IMR-90 (cell line): Measurements from ENCODE around the gene MYL12B. TPM values are rescaled to one million over a fixed set of nuclear protein-coding genes. Genes with fewer than 3 reads are reported as not detected.

Experiments
- ATAC-seq: fragments of 200-7000 bp; cut with Tn5 transposase; 2 replicates; pipeline ENCODE4 v1.9.1; 2020; ENCODE audit warnings: low read depth, mild to moderate bottlenecking, moderate library complexity
- BruUV-seq: library from RNA; stranded (reverse); fragments of 400-500 nt; replicated peaks from 2 replicates; lab custom pipeline; 2021; lab: Mats Ljungman, UMichigan
- CTCF ChIA-PET: fragments of 300-600 bp; formaldehyde crosslinking; extraction: SDS; loops from one replicate; lab custom pipeline; 2021; ENCODE audit warnings: antibody characterized with exemption; lab: Yijun Ruan, JAX
- POLR2A ChIA-PET: fragments of 300-600 bp; sonication (Branson Sonifier 250); formaldehyde crosslinking; loops from one replicate; lab custom pipeline; 2022; ENCODE audit warnings: antibody characterized with exemption; ENCODE audit not compliant: unreplicated experiment; lab: Charles Lee
- DNase-seq: peaks from one replicate; pipeline ENCODE4 v3.0.0; 2013
- H2AFZ ChIP-seq: replicated peaks from 2 replicates; pipeline ENCODE3; 2013; ENCODE audit warnings: low read length, mild to moderate bottlenecking; ENCODE audit not compliant: poor library complexity
- H2AK5ac ChIP-seq: 2 replicates; pipeline ENCODE4 v1.6.1; 2013; ENCODE audit warnings: low read depth, low read length, inconsistent platforms
- H2AK9ac ChIP-seq: replicated peaks from 2 replicates; pipeline ENCODE3; 2013; ENCODE audit warnings: mild to moderate bottlenecking, low read depth, low read length, moderate library complexity; ENCODE audit not compliant: poor library complexity
- H2BK120ac ChIP-seq: 2 replicates; pipeline ENCODE4 v1.6.1; 2013; ENCODE audit warnings: low read depth, low read length, inconsistent platforms
- H2BK15ac ChIP-seq: 3 replicates; pipeline ENCODE4 v1.6.1; 2013; ENCODE audit warnings: low read depth, low read length, inconsistent platforms
- H2BK20ac ChIP-seq: 2 replicates; pipeline ENCODE4 v1.6.1; 2013; ENCODE audit warnings: low read depth, mild to moderate bottlenecking, inconsistent platforms, low read length, moderate library complexity
- H2BK5ac ChIP-seq: 2 replicates; pipeline ENCODE4 v1.6.1; 2013; ENCODE audit warnings: mild to moderate bottlenecking, low read depth, low read length, inconsistent platforms; ENCODE audit not compliant: poor library complexity, severe bottlenecking
- H3K14ac ChIP-seq: replicated peaks from 2 replicates; pipeline ENCODE4 v1.6.1; 2013; ENCODE audit warnings: low read depth, low read length, inconsistent platforms
- H3K18ac ChIP-seq: 2 replicates; pipeline ENCODE4 v1.6.1; 2013; ENCODE audit warnings: low read depth, low read length, control low read depth
- H3K23ac ChIP-seq: 2 replicates; pipeline ENCODE4 v1.6.1; 2013; ENCODE audit warnings: low read depth, low read length, inconsistent platforms
- H3K27ac ChIP-seq: 2 replicates; pipeline ENCODE4 v1.5.1; 2013; ENCODE audit warnings: mild to moderate bottlenecking, control low read depth, low read length; ENCODE audit not compliant: insufficient read depth
- H3K27me3 ChIP-seq: 2 replicates; pipeline ENCODE4 v1.6.1; 2013; ENCODE audit warnings: low read length; ENCODE audit not compliant: control insufficient read depth, insufficient read depth
- H3K36me3 ChIP-seq: 2 replicates; pipeline ENCODE4 v1.6.1; 2013; ENCODE audit warnings: low read length, mixed read lengths; ENCODE audit not compliant: control insufficient read depth, insufficient read depth
- H3K4ac ChIP-seq: 2 replicates; pipeline ENCODE4 v1.6.1; 2013; ENCODE audit warnings: low read depth, low read length, inconsistent platforms
- H3K4me1 ChIP-seq: 2 replicates; pipeline ENCODE4 v1.6.1; 2013; ENCODE audit warnings: low read length, mixed read lengths; ENCODE audit not compliant: control insufficient read depth, insufficient read depth
- H3K4me2 ChIP-seq: 2 replicates; pipeline ENCODE4 v1.6.1; 2013; ENCODE audit warnings: low read depth, mild to moderate bottlenecking, control low read depth, low read length, moderate library complexity
- H3K4me3 ChIP-seq: 2 replicates; pipeline ENCODE4 v1.5.1; 2013; ENCODE audit warnings: low read depth, mild to moderate bottlenecking, control low read depth, low read length, moderate library complexity; ENCODE audit not compliant: insufficient read depth
- H3K56ac ChIP-seq: 2 replicates; pipeline ENCODE4 v1.6.1; 2013; ENCODE audit warnings: low read length, inconsistent platforms; ENCODE audit not compliant: insufficient read depth; ENCODE audit errors: extremely low read depth
- H3K79me1 ChIP-seq, 2 experiments: 2 replicates each; pipeline ENCODE4 v1.6.1; 2013; ENCODE audit warnings: low read length in 2 of 2, inconsistent platforms in 1 of 2, low read depth in 1 of 2
- H3K9ac ChIP-seq: 2 replicates; pipeline ENCODE4 v1.6.1; 2013; ENCODE audit warnings: low read depth, low read length, control low read depth
- H3K9me1 ChIP-seq: 2 replicates; pipeline ENCODE4 v1.6.1; 2013; ENCODE audit warnings: low read length, inconsistent platforms; ENCODE audit not compliant: insufficient read depth
- H3K9me3 ChIP-seq: 2 replicates; pipeline ENCODE4 v1.6.1; 2013; ENCODE audit warnings: low read length; ENCODE audit not compliant: control insufficient read depth, insufficient read depth
- H4K20me1 ChIP-seq: 2 replicates; pipeline ENCODE4 v1.6.1; 2013; ENCODE audit warnings: low read length, inconsistent platforms; ENCODE audit not compliant: insufficient read depth
- H4K5ac ChIP-seq: 2 replicates; pipeline ENCODE4 v1.6.1; 2013; ENCODE audit warnings: mild to moderate bottlenecking, low read depth, low read length, control low read depth
- H4K8ac ChIP-seq, 2 experiments: 2 replicates each; pipeline ENCODE4 v1.6.1; 2013; ENCODE audit warnings: low read depth in 2 of 2, low read length in 2 of 2, control low read depth in 1 of 2, inconsistent platforms in 1 of 2
- H4K91ac ChIP-seq: 2 replicates; pipeline ENCODE4 v1.6.1; 2013; ENCODE audit warnings: low read depth, low read length, inconsistent platforms; ENCODE audit not compliant: insufficient read depth
- BHLHE40 ChIP-seq: fragments of 150-350 bp; IDR thresholded peaks from 2 replicates; pipeline ENCODE4 v1.6.1; 2016; ENCODE audit warnings: mild to moderate bottlenecking, low read depth, low read length
- CHD1 ChIP-seq: IDR thresholded peaks from 2 replicates; pipeline ENCODE4 v1.6.1; 2012; ENCODE audit warnings: low read depth, low read length, improper control_type of control experiment
- MAZ ChIP-seq: IDR thresholded peaks from 2 replicates; pipeline ENCODE4 v1.6.1; 2012; ENCODE audit warnings: low read depth, mild to moderate bottlenecking, low read length, improper control_type of control experiment, moderate library complexity, borderline replicate concordance
- MXI1 ChIP-seq: IDR thresholded peaks from 2 replicates; pipeline ENCODE4 v1.6.1; 2012; ENCODE audit warnings: low read depth, mild to moderate bottlenecking, low read length, moderate library complexity, borderline replicate concordance
- NFE2L2 ChIP-seq: fragments of 150-350 bp; IDR thresholded peaks from 2 replicates; pipeline ENCODE4 v1.6.1; 2016; ENCODE audit warnings: low read depth, mild to moderate bottlenecking, low read length
- RCOR1 ChIP-seq: IDR thresholded peaks from 2 replicates; pipeline ENCODE4 v1.6.1; 2012; ENCODE audit warnings: mild to moderate bottlenecking, low read length, improper control_type of control experiment; ENCODE audit not compliant: insufficient replicate concordance
- USF2 ChIP-seq: fragments of 150-350 bp; IDR thresholded peaks from 2 replicates; pipeline ENCODE4 v1.6.1; 2017; ENCODE audit warnings: mild to moderate bottlenecking, antibody characterized with exemption, low read length, low read depth
- WGBS, 2 experiments: methylation state at CpG; one replicate each; pipeline versions ENCODE4 v1.1.5 to v1.1.7; 2013; ENCODE audit warnings: missing lambda C conversion rate in 2 of 2; ENCODE audit not compliant: insufficient read length in 1 of 2; ENCODE audit errors: extremely low coverage in 2 of 2; 5-methylcytosine and 5-hydroxymethylcytosine counted together
- dilution Hi-C: fragments of 300-500 bp; cut with HindIII; formaldehyde crosslinking; loops from one replicate; pipeline ENCODE4 v1.14.3; 2018; ENCODE audit warnings: low sequenced_read_pairs; ENCODE audit not compliant: unreplicated experiment
- in situ Hi-C: fragments of 300-500 bp; cut with MboI; formaldehyde crosslinking; loops from 3 replicates; pipeline ENCODE4 v1.14.3; 2019; ENCODE audit warnings: low sequenced_read_pairs, inconsistent platforms, mixed read lengths
- intact Hi-C: fragments of 100-400 bp; cut with micrococcal nuclease; formaldehyde crosslinking; loops from 2 replicates; pipeline ENCODE4 v1.10.0; 2022
- polyA plus RNA-seq, 3 experiments: library from polyadenylated mRNA; depleted of rRNA; stranded (reverse); fragments of >200 nt; gene quantifications; 2 replicates each; pipeline ENCODE4 v1.2.3, GENCODE V29; 2012; ENCODE audit warnings: low replicate concordance in 1 of 3
- total RNA-seq: library from RNA; depleted of rRNA; stranded (reverse); fragments of >200 nt; gene quantifications from 2 replicates; pipeline ENCODE4 v1.2.3, GENCODE V29; 2012

MYL12B gene
- total and polyA plus RNA-seq, 2 of the 4 experiments (the other 2 are of a cell fraction), result 692 to 816 TPM

- H4K91ac ChIP-seq, result no peak overlapping the region
- in situ Hi-C loops (no loop called here), dilution Hi-C loops (no loop called here), intact Hi-C loops (no loop called here)
- H3K23ac ChIP-seq, result no peak overlapping the region
- 78% methylated on average over 5 of the region's 6 CpGs; no CpG with 5 or more reads in 1 of the 2 experiments for WGBS, 2 experiments
- no peak overlapping the region for H2BK5ac ChIP-seq
- ChIA-PET CTCF (interaction anchor here (1.3 kb wide), 1 partner anchor 8 kb away, joined by 4 read pairs; no protein-coding TSS in a partner anchor), POLR2A (no interaction called here)
- H3K79me1 ChIP-seq, result no peaks in the 10 kb centered on the region
- H3K9ac ChIP-seq, result no peak overlapping the region
- H3K4me2 ChIP-seq, result no peak overlapping the region
- H2BK20ac ChIP-seq, result no peak overlapping the region
- no peak overlapping the region for H2AK9ac ChIP-seq
- no peak overlapping the region for H2BK15ac ChIP-seq
- H2AFZ ChIP-seq, result no peak overlapping the region
- H3K4me3 ChIP-seq, result no peak overlapping the region
- no peaks in the 10 kb centered on the region for H4K20me1 ChIP-seq
- DNase-seq, result no peak
- peaks cover 7% of the 10 kb centered on the region for H3K27me3 ChIP-seq
- H3K36me3 ChIP-seq, result no peaks in the 10 kb centered on the region
- H3K9me3 ChIP-seq, result no peaks in the 10 kb centered on the region
- H3K56ac ChIP-seq, result no peak overlapping the region
- TF ChIP-seq MXI1 (no peak), RCOR1 (no peak), NFE2L2 (no peak), MAZ (no peak), BHLHE40 (no peak), USF2 (no peak), CHD1 (no peak)
- H4K5ac ChIP-seq, result no peak overlapping the region
- no peaks in the 10 kb centered on the region for H3K4me1 ChIP-seq
- H2AK5ac ChIP-seq, result no peak overlapping the region
- no peak overlapping the region for H3K14ac ChIP-seq
- no peak overlapping the region for H3K4ac ChIP-seq
- H3K9me1 ChIP-seq, result no peaks in the 10 kb centered on the region
- H2BK120ac ChIP-seq, result no peak overlapping the region
- no peak overlapping the region for H3K27ac ChIP-seq
- no peak for ATAC-seq
- H4K8ac ChIP-seq, result no peak overlapping the region
- H3K18ac ChIP-seq, result no peak overlapping the region
- BruUV-seq, result no TSS peak
Observed at GRCh38 chr18:3226048-3226447, 35.9 kb upstream of the MYL12B start.
